PC-3 (cell line): Measurements from ENCODE around the gene AZIN2. TPM values are rescaled to one million over a fixed set of nuclear protein-coding genes. Genes with fewer than 3 reads are reported as not detected.
A peak's percentile ranks its signal among the peaks of the same experiment; 100 is the strongest.

Experiments used
- ATAC-seq: fragments of 200-7000 bp; cut with Tn5 transposase; 2 replicates; pipeline ENCODE4 v1.9.1; 2020; ENCODE audit warnings: mild to moderate bottlenecking, moderate library complexity
- BruUV-seq: library from RNA; stranded (reverse); fragments of 400-500 nt; replicated peaks from 2 replicates; lab custom pipeline; 2021; lab: Mats Ljungman, UMichigan
- CTCF ChIA-PET: fragments of 300-600 bp; sonication (Branson Sonifier 250); formaldehyde crosslinking; loops from one replicate; lab custom pipeline; 2022; ENCODE audit warnings: antibody characterized with exemption; lab: Charles Lee
- POLR2A ChIA-PET: fragments of 300-600 bp; sonication (Branson Sonifier 250); formaldehyde crosslinking; loops from one replicate; lab custom pipeline; 2022; ENCODE audit warnings: antibody characterized with exemption; ENCODE audit not compliant: unreplicated experiment; lab: Charles Lee
- DNase-seq: peaks from one replicate; pipeline ENCODE4 v3.0.0-alpha.2; 2015
- H2AFZ ChIP-seq: fragments of 300-600 bp; sonication (generic); 2 replicates; pipeline ENCODE4 v1.6.0; 2016; ENCODE audit warnings: antibody characterized with exemption, low read length
- H3F3A ChIP-seq: fragments of 300-600 bp; sonication (generic); one replicate; pipeline ENCODE4 v1.6.0; 2017; ENCODE audit warnings: antibody characterized with exemption, low read length, control low read depth, mild to moderate bottlenecking; ENCODE audit not compliant: unreplicated experiment
- H3K27ac ChIP-seq: fragments of 300-600 bp; sonication (generic); 2 replicates; pipeline ENCODE4 v1.5.1; 2016; ENCODE audit warnings: mild to moderate bottlenecking, low read length
- H3K27me3 ChIP-seq: fragments of 300-600 bp; sonication (generic); 2 replicates; pipeline ENCODE4 v1.6.1; 2016; ENCODE audit warnings: low read length, mixed read lengths
- H3K36me3 ChIP-seq: fragments of 300-600 bp; sonication (generic); 2 replicates; pipeline ENCODE4 v1.6.1; 2016; ENCODE audit warnings: low read depth, mixed run types, low read length, mixed read lengths
- H3K4me1 ChIP-seq: fragments of 300-600 bp; sonication (generic); 2 replicates; pipeline ENCODE4 v1.5.1; 2016; ENCODE audit warnings: low read length; ENCODE audit not compliant: insufficient read depth
- H3K4me2 ChIP-seq: fragments of 300-600 bp; sonication (generic); 2 replicates; pipeline ENCODE4 v1.6.0; 2016; ENCODE audit warnings: low read length
- H3K4me3 ChIP-seq: fragments of 300-600 bp; sonication (generic); 2 replicates; pipeline ENCODE4 v1.5.1; 2016; ENCODE audit warnings: mild to moderate bottlenecking, low read length, mixed read lengths
- H3K79me2 ChIP-seq: fragments of 300-600 bp; sonication (generic); 2 replicates; pipeline ENCODE4 v1.6.1; 2017; ENCODE audit warnings: low read length, mixed read lengths
- H3K9ac ChIP-seq: fragments of 300-600 bp; sonication (generic); 2 replicates; pipeline ENCODE4 v1.6.0; 2016; ENCODE audit warnings: mild to moderate bottlenecking, low read length
- H3K9me2 ChIP-seq: fragments of 300-600 bp; sonication (generic); replicated peaks from 2 replicates; pipeline ENCODE4 v1.6.1; 2016; ENCODE audit warnings: mixed run types, low read length, mixed read lengths
- H3K9me3 ChIP-seq: fragments of 300-600 bp; sonication (generic); 2 replicates; pipeline ENCODE4 v1.6.1; 2016; ENCODE audit warnings: low read length, mixed read lengths
- H4K20me1 ChIP-seq: fragments of 300-600 bp; sonication (generic); 2 replicates; pipeline ENCODE4 v1.6.1; 2016; ENCODE audit warnings: low read length, mixed read lengths
- CTCF ChIP-seq: fragments of 300-600 bp; sonication (generic); conservative IDR thresholded peaks from 2 replicates; pipeline ENCODE4 v1.5.1; 2017; ENCODE audit warnings: antibody characterized with exemption, low read depth, mild to moderate bottlenecking, low read length
- EZH2 ChIP-seq: fragments of 300-600 bp; sonication (generic); IDR thresholded peaks from one replicate; pipeline ENCODE4 v1.6.1; 2017; ENCODE audit warnings: antibody characterized with exemption, mild to moderate bottlenecking, low read length; ENCODE audit not compliant: unreplicated experiment
- EZH2phosphoT487 ChIP-seq: fragments of 300-600 bp; sonication (generic); IDR thresholded peaks from 2 replicates; pipeline ENCODE4 v1.6.1; 2018; ENCODE audit warnings: mild to moderate bottlenecking, antibody characterized with exemption, low read length, borderline replicate concordance
- intact Hi-C: fragments of 100-400 bp; cut with micrococcal nuclease; formaldehyde crosslinking; loops from 2 replicates; pipeline ENCODE4 v1.9.0; 2023
- total RNA-seq: library from RNA; depleted of rRNA; stranded (reverse); fragments of >200 nt; gene quantifications from 2 replicates; pipeline ENCODE4 v1.2.3, GENCODE V29; 2014

Gene AZIN2
- total RNA-seq, 1 experiment from 2014 or later: 2.2 TPM

- H3K36me3 ChIP-seq: no peaks in the 10 kb centered on the region
- H2AFZ ChIP-seq: no peak overlapping the region
- no peak overlapping the region for H3K27ac ChIP-seq
- ATAC-seq (no peak), DNase-seq (no peak)
- peaks cover 12% of the 10 kb centered on the region for H3K4me1 ChIP-seq
- no peaks in the 10 kb centered on the region for H3K9me2 ChIP-seq
- H3K79me2 ChIP-seq: no peaks in the 10 kb centered on the region
- H3K4me2 ChIP-seq: no peak overlapping the region
- H3K27me3 ChIP-seq: no peaks in the 10 kb centered on the region
- intact Hi-C loops: no loop called here
- no peak overlapping the region for H3K9ac ChIP-seq
- ChIA-PET CTCF (interaction anchor here (0.6 to 1.5 kb wide), 4 partner anchors 30 to 267 kb away, joined by 3 to 4 read pairs (median 3); no protein-coding TSS in a partner anchor), POLR2A (no interaction called here)
- no TSS peak for BruUV-seq
- TF ChIP-seq CTCF: no peak
- no peak for TF ChIP-seq EZH2
- TF ChIP-seq EZH2phosphoT487: no peak
- H3F3A ChIP-seq: no peaks in the 10 kb centered on the region
- H4K20me1 ChIP-seq: no peaks in the 10 kb centered on the region
- H3K9me3 ChIP-seq: no peaks in the 10 kb centered on the region
- H3K4me3 ChIP-seq: no peak overlapping the region
Measured at GRCh38 chr1:33056426-33056825, 24.5 kb upstream of the AZIN2 start.

GRCh38 chr1:33057095-33057494 lies 23.9 kb upstream of the AZIN2 start:
- no TSS peak for BruUV-seq
- Histone ChIP-seq H3K79me2 (no peaks in the 10 kb centered on the region), H3K9me3 (no peaks in the 10 kb centered on the region), H3K27ac (no peak overlapping the region), H3K36me3 (no peaks in the 10 kb centered on the region), H2AFZ (no peak overlapping the region), H3K4me1 (peaks cover 12% of the 10 kb centered on the region), H3F3A (no peaks in the 10 kb centered on the region), H3K27me3 (no peaks in the 10 kb centered on the region), H4K20me1 (no peaks in the 10 kb centered on the region), H3K4me2 (no peak overlapping the region), H3K4me3 (no peak overlapping the region), H3K9me2 (no peaks in the 10 kb centered on the region), H3K9ac (no peak overlapping the region)
- DNase-seq: no peak
- no peak for TF ChIP-seq CTCF
- TF ChIP-seq EZH2phosphoT487: no peak
- no peak for TF ChIP-seq EZH2
- intact Hi-C loops: no loop called here
- ChIA-PET POLR2A (interaction anchor here (0.5 kb wide), 1 partner anchor 173 kb away, joined by 14 read pairs; no protein-coding TSS in a partner anchor), CTCF (interaction anchor here (0.6 to 0.8 kb wide), 3 partner anchors 29 to 267 kb away, joined by 3 to 4 read pairs (median 4); no protein-coding TSS in a partner anchor)
- no peak for ATAC-seq

- POLR2A ChIA-PET: interaction anchor here (0.6 kb wide), 1 partner anchor 96 kb away, joined by 4 read pairs; the partner anchor contains the start of gene RNF19B
- peak; percentile 61 for DNase-seq
- no TSS peak for BruUV-seq
- Histone ChIP-seq H2AFZ (no peak overlapping the region), H3K9ac (no peak overlapping the region), H3K4me3 (no peak overlapping the region), H4K20me1 (no peaks in the 10 kb centered on the region), H3K4me1 (peaks cover 8% of the 10 kb centered on the region), H3K36me3 (no peaks in the 10 kb centered on the region; the same call in 1 of the 2 replicates), H3K27ac (no peak overlapping the region), H3K9me3 (peaks cover 17% of the 10 kb centered on the region; the same call in 1 of the 2 replicates), H3K9me2 (no peaks in the 10 kb centered on the region), H3K4me2 (no peak overlapping the region), H3K79me2 (no peaks in the 10 kb centered on the region), H3K27me3 (no peaks in the 10 kb centered on the region), H3F3A (no peaks in the 10 kb centered on the region)
- CTCF ChIA-PET: no interaction called here
- peak; percentile 62 for ATAC-seq
- TF ChIP-seq CTCF: no peak
- TF ChIP-seq EZH2phosphoT487: no peak
- no peak for TF ChIP-seq EZH2
- intact Hi-C loops: no loop called here
Measured at GRCh38 chr1:33060579-33061083, 20.3 kb upstream of the AZIN2 start.
